GM23248 (cell line): ENCODE data around the gene ADPRHL1. TPM values are rescaled to one million over a fixed set of nuclear protein-coding genes. Genes with fewer than 3 reads are reported as not detected.

Source experiments
- DNase-seq: peaks from one replicate; pipeline ENCODE4 v3.0.0-alpha.2; 2015
- H2AFZ ChIP-seq: fragments of 200-600 bp; sonication (generic); 2 replicates; pipeline ENCODE4 v1.6.1; 2016; ENCODE audit warnings: antibody characterized with exemption
- H3F3A ChIP-seq: fragments of 200-600 bp; sonication (generic); 2 replicates; pipeline ENCODE4 v1.6.1; 2016; ENCODE audit warnings: mild to moderate bottlenecking, antibody characterized with exemption, mixed run types; ENCODE audit not compliant: insufficient read depth
- H3K27ac ChIP-seq: fragments of 200-600 bp; sonication (generic); 2 replicates; pipeline ENCODE4 v1.5.1; 2016; ENCODE audit warnings: mild to moderate bottlenecking
- H3K27me3 ChIP-seq: fragments of 200-600 bp; sonication (generic); replicated peaks from 2 replicates; pipeline ENCODE4 v1.6.1; 2016; ENCODE audit warnings: mild to moderate bottlenecking; ENCODE audit not compliant: insufficient read depth
- H3K36me3 ChIP-seq: fragments of 200-600 bp; sonication (generic); 2 replicates; pipeline ENCODE4 v1.6.1; 2016; ENCODE audit warnings: low read depth, mild to moderate bottlenecking
- H3K4me1 ChIP-seq: fragments of 200-600 bp; sonication (generic); 2 replicates; pipeline ENCODE4 v1.6.1; 2016; ENCODE audit warnings: mild to moderate bottlenecking; ENCODE audit not compliant: insufficient read depth
- H3K4me2 ChIP-seq: fragments of 200-600 bp; sonication (generic); one replicate; pipeline ENCODE4 v1.6.1; 2016; ENCODE audit warnings: mild to moderate bottlenecking; ENCODE audit not compliant: unreplicated experiment
- H3K4me3 ChIP-seq: fragments of 200-600 bp; sonication (generic); 2 replicates; pipeline ENCODE4 v1.5.1; 2016; ENCODE audit warnings: mild to moderate bottlenecking
- H3K79me2 ChIP-seq: fragments of 200-600 bp; sonication (generic); 2 replicates; pipeline ENCODE4 v1.6.1; 2016; ENCODE audit warnings: mild to moderate bottlenecking; ENCODE audit not compliant: insufficient read depth
- H3K9ac ChIP-seq: fragments of 200-600 bp; sonication (generic); 2 replicates; pipeline ENCODE4 v1.6.1; 2016; ENCODE audit warnings: mild to moderate bottlenecking
- H3K9me2 ChIP-seq: fragments of 200-600 bp; sonication (generic); 2 replicates; pipeline ENCODE4 v1.6.1; 2016; ENCODE audit warnings: mixed run types, mild to moderate bottlenecking, moderate library complexity; ENCODE audit not compliant: insufficient read depth
- H3K9me3 ChIP-seq: fragments of 200-600 bp; sonication (generic); one replicate; pipeline ENCODE4 v1.6.1; 2017; ENCODE audit warnings: low read depth
- H4K20me1 ChIP-seq: fragments of 200-600 bp; sonication (generic); 2 replicates; pipeline ENCODE4 v1.6.0; 2016; ENCODE audit not compliant: insufficient read depth
- EZH2 ChIP-seq: fragments of 200-600 bp; sonication (generic); IDR thresholded peaks from 2 replicates; pipeline ENCODE4 v1.6.1; 2018; ENCODE audit warnings: antibody characterized with exemption, mild to moderate bottlenecking; ENCODE audit not compliant: insufficient read depth, poor library complexity, severe bottlenecking
- EZH2phosphoT487 ChIP-seq: fragments of 200-600 bp; sonication (generic); IDR thresholded peaks from 2 replicates; pipeline ENCODE4 v1.6.1; 2018; ENCODE audit warnings: antibody characterized with exemption, moderate library complexity, mild to moderate bottlenecking, low read depth; ENCODE audit not compliant: insufficient read depth
- WGBS, 2 experiments: methylation state at CpG; one replicate each; pipeline ENCODE4 v1.1.6; 2015 to 2017; ENCODE audit warnings: low lambda C conversion rate in 2 of 2, low coverage in 1 of 2; ENCODE audit errors: missing lambda C conversion rate in 2 of 2; 5-methylcytosine and 5-hydroxymethylcytosine counted together
- in situ Hi-C: fragments of 300-500 bp; cut with MboI; formaldehyde crosslinking; loops from 2 replicates; pipeline ENCODE4 v1.15.0; 2020
- polyA plus RNA-seq: library from polyadenylated mRNA; unstranded; fragments of >200 nt; fragmentation: Nextera tagmentation; extraction: Ambion mirVana; gene quantifications from 2 replicates; pipeline ENCODE4 v1.2.1, GENCODE V29; 2016
- total RNA-seq: library from RNA; depleted of rRNA; stranded (reverse); fragments of >200 nt; shearing (Covaris generic); gene quantifications from 2 replicates; pipeline ENCODE4 v1.2.3, GENCODE V29; 2014

Gene ADPRHL1
- total and polyA plus RNA-seq, 2 experiments from 2014 or later: 1.8 to 2.2 TPM

DNA sequence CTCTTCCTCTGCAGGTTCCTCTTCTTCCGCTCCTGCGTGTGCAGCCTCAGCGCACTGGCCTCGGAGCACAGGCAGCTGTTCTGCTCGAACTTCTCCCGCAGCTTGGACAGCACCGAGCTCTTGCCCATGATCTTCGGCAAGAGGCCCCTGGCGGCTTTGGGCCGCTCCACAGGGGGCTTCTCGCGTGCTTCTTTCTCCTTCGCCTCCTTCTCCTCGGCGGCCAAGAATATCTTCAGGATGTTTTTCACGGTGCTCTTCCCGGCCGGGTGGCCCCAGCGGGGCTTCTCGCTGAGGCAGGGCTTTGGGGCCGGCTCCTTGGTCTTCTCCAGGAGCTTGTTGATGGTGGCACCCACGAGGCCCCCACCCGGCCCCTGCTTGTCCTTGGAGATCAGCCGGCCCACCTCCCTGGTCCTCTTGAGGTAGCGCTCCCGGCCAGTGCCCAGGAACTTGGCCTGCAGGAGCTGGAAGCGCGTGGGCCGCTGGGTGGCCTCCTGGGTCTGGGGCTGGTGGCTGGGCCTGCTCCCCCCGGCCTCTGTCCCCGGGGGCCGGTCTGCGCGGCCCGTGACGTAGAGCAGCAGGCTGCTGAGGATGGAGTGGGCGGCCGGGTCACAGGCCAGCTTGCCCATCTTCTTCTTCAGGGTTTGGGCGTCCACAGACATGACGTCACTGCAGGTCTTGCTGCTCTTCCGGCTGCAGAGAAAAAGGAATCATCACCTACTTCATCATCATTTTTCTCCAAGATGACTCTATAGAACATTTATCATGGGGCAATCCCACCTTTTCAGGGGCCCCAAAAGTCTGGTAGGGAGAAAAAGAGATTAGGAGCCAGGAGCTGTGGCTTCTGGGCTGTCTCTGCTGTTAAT is 45.5 kb downstream of the ADPRHL1 start:
- Histone ChIP-seq H3K27me3 (no peaks in the 10 kb centered on the region), H3K79me2 (no peaks in the 10 kb centered on the region), H3K4me1 (peaks cover 28% of the 10 kb centered on the region), H3K9ac (no peak overlapping the region), H3K36me3 (no peaks in the 10 kb centered on the region), H2AFZ (no peak overlapping the region), H3K9me3 (no peaks in the 10 kb centered on the region), H3K4me3 (no peak overlapping the region), H3K27ac (no peak overlapping the region), H4K20me1 (no peaks in the 10 kb centered on the region), H3K9me2 (no peaks in the 10 kb centered on the region), H3K4me2 (peak overlapping the region; percentile 12), H3F3A (peaks cover 4% of the 10 kb centered on the region; the same call in 1 of the 2 replicates)
- in situ Hi-C loops: no loop called here
- 92 to 93% methylated on average over 36 to 41 of the region's 41 CpGs for WGBS, 2 experiments
- peak; percentile 20 for DNase-seq
- TF ChIP-seq EZH2phosphoT487: no peak
- no peak for TF ChIP-seq EZH2

DNA sequence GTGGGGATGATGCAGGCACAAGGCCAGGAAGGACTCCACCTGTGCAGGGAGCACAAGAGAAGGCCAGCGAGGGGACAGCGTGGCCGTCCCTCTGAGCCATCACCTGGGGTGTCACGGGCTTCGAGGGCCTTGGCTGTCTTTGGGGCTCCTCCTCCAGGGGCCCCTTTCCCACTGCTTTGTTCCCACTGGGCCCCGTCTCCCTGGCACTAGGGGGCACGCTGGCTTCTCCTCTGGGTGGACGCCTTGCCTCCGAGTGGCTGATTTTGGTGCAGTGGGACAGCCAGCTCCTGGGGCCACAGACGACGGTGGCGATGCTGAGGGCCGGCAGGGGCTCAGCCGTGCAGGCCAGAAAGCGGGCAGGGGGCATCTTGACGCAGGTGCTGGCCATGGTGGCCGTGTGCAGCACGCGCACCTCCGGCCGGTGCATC is 46.2 kb downstream of the ADPRHL1 start:
- in situ Hi-C loops: no loop called here
- H3K9ac ChIP-seq: no peak overlapping the region
- H4K20me1 ChIP-seq: no peaks in the 10 kb centered on the region
- H3K27ac ChIP-seq: no peak overlapping the region
- H3K36me3 ChIP-seq: no peaks in the 10 kb centered on the region
- peaks cover 4% of the 10 kb centered on the region; the same call in 1 of the 2 replicates for H3F3A ChIP-seq
- no peaks in the 10 kb centered on the region for H3K79me2 ChIP-seq
- TF ChIP-seq EZH2: no peak
- no peak for TF ChIP-seq EZH2phosphoT487
- WGBS, 2 experiments: 94% methylated on average over 10 to 21 of the region's 21 CpGs
- no peak overlapping the region for H2AFZ ChIP-seq
- H3K4me1 ChIP-seq: peaks cover 28% of the 10 kb centered on the region
- H3K9me3 ChIP-seq: no peaks in the 10 kb centered on the region
- no peaks in the 10 kb centered on the region for H3K27me3 ChIP-seq
- no peak overlapping the region for H3K4me2 ChIP-seq
- H3K9me2 ChIP-seq: no peaks in the 10 kb centered on the region
- no peak overlapping the region for H3K4me3 ChIP-seq
- no peak for DNase-seq

DNA sequence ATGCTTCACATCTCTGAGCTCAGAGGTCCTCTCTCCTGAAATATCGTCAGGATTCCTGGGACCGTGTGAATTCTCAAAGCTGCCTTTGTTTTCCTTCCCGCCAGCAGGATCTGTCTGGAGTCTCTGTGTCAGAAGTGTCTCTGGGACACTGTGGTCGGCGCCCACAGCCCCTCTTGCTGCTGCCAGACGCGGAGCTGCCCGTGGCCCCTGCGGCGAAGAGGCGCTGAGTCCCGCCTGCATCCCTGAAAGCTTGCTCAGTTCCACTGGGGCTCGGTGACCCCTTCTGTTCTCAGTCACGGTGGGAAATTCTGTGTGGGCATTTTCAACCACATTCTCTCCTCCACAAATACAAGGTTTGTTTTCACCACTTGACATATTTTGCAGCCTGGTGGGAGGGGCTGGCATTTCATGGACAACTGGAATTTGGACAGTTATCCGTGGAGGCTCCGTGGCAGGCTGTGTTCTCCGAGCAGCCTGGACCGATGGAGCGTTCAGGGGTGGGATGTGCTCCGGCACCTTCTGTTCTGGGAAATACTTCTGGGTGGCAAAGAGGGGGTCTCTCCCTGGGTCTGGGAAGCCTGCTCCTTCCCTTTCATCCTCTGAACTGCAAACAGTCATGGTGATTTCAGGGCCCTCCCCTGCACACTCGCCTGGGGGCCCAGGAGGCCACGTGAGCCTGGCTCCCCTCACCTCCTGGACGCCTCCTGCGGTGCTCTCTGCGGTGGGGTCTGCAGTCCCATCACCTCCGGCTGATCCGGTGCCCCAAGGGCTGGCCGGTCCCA is 46.8 kb downstream of the ADPRHL1 start:
- no peaks in the 10 kb centered on the region for H3K79me2 ChIP-seq
- no peaks in the 10 kb centered on the region for H3K36me3 ChIP-seq
- in situ Hi-C loops: no loop called here
- no peaks in the 10 kb centered on the region for H3K9me3 ChIP-seq
- peaks cover 4% of the 10 kb centered on the region; the same call in 1 of the 2 replicates for H3F3A ChIP-seq
- no peak overlapping the region for H2AFZ ChIP-seq
- H3K27me3 ChIP-seq: no peaks in the 10 kb centered on the region
- no peak overlapping the region for H3K27ac ChIP-seq
- DNase-seq: no peak
- H3K4me2 ChIP-seq: no peak overlapping the region
- 89 to 90% methylated on average over 27 to 28 of the region's 28 CpGs for WGBS, 2 experiments
- TF ChIP-seq EZH2phosphoT487 (no peak), EZH2 (no peak)
- no peak overlapping the region for H3K4me3 ChIP-seq
- H3K9ac ChIP-seq: no peak overlapping the region
- H3K9me2 ChIP-seq: no peaks in the 10 kb centered on the region
- H3K4me1 ChIP-seq: peaks cover 23% of the 10 kb centered on the region
- no peaks in the 10 kb centered on the region for H4K20me1 ChIP-seq

DNA sequence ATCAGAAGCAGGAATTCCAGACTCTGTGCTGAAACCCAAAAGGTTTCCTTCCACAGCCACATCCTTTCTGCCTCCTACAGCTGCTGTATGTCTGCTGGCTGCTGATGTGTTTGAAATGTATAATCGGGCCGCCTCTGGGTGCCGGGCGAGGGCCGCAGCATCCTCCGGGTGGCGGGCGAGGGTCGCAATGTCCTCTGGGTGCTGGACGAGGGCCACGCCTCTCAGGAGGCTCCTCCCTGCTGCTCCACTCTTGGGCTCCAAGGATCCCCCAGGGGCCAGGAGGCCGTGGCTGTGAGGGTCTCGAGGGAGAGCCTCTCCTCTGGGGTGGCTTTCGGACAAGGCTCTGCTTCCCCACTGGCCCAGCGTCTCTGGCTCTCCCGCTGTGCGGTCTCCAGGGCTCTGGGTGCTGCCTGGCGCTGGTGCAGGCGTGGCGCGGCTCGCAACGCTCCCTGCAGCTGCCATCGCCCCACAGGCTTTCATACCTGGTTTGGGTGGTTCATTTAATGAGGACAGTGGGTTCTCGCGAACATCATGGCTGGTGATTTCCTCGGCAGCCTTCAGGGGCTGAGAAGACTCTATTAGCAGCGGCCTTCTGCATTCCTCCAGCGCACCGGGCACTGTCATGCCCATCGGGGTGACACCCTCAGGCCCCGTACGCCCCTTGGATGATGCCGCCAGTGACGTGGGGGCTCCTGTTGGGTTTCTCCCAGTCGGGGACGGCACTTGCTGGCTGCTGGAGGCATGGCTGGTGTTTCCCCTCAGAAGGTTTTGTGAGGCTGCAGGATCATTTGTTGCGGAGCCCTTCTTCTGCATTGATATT is 47.6 kb downstream of the ADPRHL1 start:
- 95 to 97% methylated on average over 38 of the region's 38 CpGs for WGBS, 2 experiments
- H3K4me3 ChIP-seq: no peak overlapping the region
- no peaks in the 10 kb centered on the region for H3K79me2 ChIP-seq
- TF ChIP-seq EZH2: no peak
- no peak for TF ChIP-seq EZH2phosphoT487
- peaks cover 16% of the 10 kb centered on the region for H3K4me1 ChIP-seq
- H2AFZ ChIP-seq: no peak overlapping the region
- H3K9me2 ChIP-seq: no peaks in the 10 kb centered on the region
- H3K36me3 ChIP-seq: no peaks in the 10 kb centered on the region
- no peaks in the 10 kb centered on the region for H3K27me3 ChIP-seq
- no peak overlapping the region for H3K4me2 ChIP-seq
- H4K20me1 ChIP-seq: no peaks in the 10 kb centered on the region
- H3K9ac ChIP-seq: no peak overlapping the region
- no peak overlapping the region for H3K27ac ChIP-seq
- DNase-seq: no peak
- H3K9me3 ChIP-seq: no peaks in the 10 kb centered on the region
- in situ Hi-C loops: no loop called here
- no peaks in the 10 kb centered on the region for H3F3A ChIP-seq
